ENCODE data around the gene ABI1. TPM values are rescaled to one million over a fixed set of nuclear protein-coding genes. Genes with fewer than 3 reads are reported as not detected.
A peak's percentile ranks its signal among the peaks of the same experiment; 100 is the strongest.

Gene ABI1
- total RNA-seq, 2 experiments from 2014 or later: 62.4 to 76.9 TPM

DNA sequence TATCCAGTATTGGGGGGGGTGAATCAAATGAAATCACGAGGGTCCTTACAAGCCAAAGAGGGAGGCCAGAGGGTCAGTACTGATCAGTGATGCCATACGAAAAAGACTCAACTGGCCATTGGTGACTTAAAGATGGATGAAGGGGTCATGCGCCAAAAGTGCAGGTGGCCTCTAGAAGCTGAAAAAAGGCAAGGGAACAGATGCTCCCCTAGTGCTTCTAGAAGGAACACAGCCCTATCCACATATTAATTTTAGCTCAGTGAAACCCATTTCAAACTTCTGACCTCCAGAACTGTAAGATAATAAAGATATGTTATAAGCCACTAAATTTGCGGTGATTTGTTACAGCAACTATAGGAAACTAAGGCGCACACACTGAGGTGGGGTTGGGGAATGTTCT is 62.5 kb downstream of the ABI1 start:
- H2AFZ ChIP-seq (ENCODE audit: low read length): no peak overlapping the region
- no peaks in the 10 kb centered on the region for H4K20me1 ChIP-seq (ENCODE audit: insufficient read depth, low read length)
- H3K9me2 ChIP-seq (ENCODE audit: insufficient read depth, low read length): no peaks in the 10 kb centered on the region
- intact Hi-C loops (cut with micrococcal nuclease; ENCODE audit: unreplicated experiment): loop anchor here (5.0 kb wide), 2 partner anchors 44 to 61 kb away; no protein-coding TSS in a partner anchor
- CTCF ChIA-PET (ENCODE audit: unreplicated experiment): interaction anchor here (0.6 kb wide), 1 partner anchor 25 kb away, joined by 3 read pairs; no protein-coding TSS in a partner anchor
- peaks cover 100% of the 10 kb centered on the region for H3K79me2 ChIP-seq (ENCODE audit: insufficient read depth, low read depth, low read length)
- peaks cover 33% of the 10 kb centered on the region for H3K9me3 ChIP-seq (ENCODE audit: low read length)
- peaks cover 81% of the 10 kb centered on the region for H3K4me1 ChIP-seq (ENCODE audit: insufficient read depth, low read length, poor library complexity, severe bottlenecking)
- DNase-seq (ENCODE audit: low spot score): peak; percentile 75
- peak overlapping the region; percentile 100 for H3K27ac ChIP-seq (ENCODE audit: low read depth, low read length, poor library complexity, severe bottlenecking)
- POLR2A ChIA-PET: interaction anchor here (0.6 to 3.1 kb wide), 21 partner anchors 8 to 356 kb away, joined by 3 to 24 read pairs (median 4); partner anchors contain the start of gene ABI1
- H3K4me3 ChIP-seq (ENCODE audit: low read depth, low read length, poor library complexity, severe bottlenecking): peak overlapping the region; percentile 56
- H3K36me3 ChIP-seq (ENCODE audit: insufficient read depth, low read length): peaks cover 38% of the 10 kb centered on the region
- TF ChIP-seq, protein P1, sequence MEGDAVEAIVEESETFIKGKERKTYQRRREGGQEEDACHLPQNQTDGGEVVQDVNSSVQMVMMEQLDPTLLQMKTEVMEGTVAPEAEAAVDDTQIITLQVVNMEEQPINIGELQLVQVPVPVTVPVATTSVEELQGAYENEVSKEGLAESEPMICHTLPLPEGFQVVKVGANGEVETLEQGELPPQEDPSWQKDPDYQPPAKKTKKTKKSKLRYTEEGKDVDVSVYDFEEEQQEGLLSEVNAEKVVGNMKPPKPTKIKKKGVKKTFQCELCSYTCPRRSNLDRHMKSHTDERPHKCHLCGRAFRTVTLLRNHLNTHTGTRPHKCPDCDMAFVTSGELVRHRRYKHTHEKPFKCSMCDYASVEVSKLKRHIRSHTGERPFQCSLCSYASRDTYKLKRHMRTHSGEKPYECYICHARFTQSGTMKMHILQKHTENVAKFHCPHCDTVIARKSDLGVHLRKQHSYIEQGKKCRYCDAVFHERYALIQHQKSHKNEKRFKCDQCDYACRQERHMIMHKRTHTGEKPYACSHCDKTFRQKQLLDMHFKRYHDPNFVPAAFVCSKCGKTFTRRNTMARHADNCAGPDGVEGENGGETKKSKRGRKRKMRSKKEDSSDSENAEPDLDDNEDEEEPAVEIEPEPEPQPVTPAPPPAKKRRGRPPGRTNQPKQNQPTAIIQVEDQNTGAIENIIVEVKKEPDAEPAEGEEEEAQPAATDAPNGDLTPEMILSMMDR (conservative IDR thresholded peaks at IDR 0.05; ENCODE audit: low read length): peak; percentile 45
- no peak for TF ChIP-seq EZH2phosphoT487 (IDR thresholded peaks at IDR 0.05; ENCODE audit: borderline replicate concordance, low read depth, low read length)
- H3K4me2 ChIP-seq (ENCODE audit: low read length): peak overlapping the region; percentile 87
- no TSS peak for BruUV-seq (replicated peaks)

DNA sequence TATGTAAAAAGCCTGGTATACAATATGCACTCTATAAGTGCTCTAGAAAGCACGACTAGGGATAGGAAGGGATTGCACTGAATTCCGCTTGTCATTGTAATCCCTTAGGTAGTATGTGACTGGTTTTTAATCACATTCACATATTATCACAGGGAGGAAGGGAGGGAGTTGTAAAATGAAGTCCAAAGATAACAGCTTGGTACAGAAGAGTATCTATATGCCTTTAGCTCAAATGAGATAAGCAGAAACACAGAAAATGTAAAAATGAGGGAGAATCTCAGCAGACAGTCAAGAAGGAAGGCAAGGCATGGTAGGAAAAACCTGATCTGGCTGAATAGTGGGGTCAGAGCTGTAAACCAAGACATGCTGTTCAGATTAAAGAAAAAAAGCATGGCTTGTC is 63.4 kb downstream of the ABI1 start:
- no peak for DNase-seq (ENCODE audit: low spot score)
- Histone ChIP-seq H3K4me3 (ENCODE audit: low read depth, low read length, poor library complexity, severe bottlenecking) (no peak overlapping the region), H3K79me2 (ENCODE audit: insufficient read depth, low read depth, low read length) (peaks cover 100% of the 10 kb centered on the region), H3K4me2 (ENCODE audit: low read length) (peak overlapping the region; percentile 87), H3K36me3 (ENCODE audit: insufficient read depth, low read length) (peaks cover 38% of the 10 kb centered on the region), H2AFZ (ENCODE audit: low read length) (no peak overlapping the region), H3K4me1 (ENCODE audit: insufficient read depth, low read length, poor library complexity, severe bottlenecking) (peaks cover 81% of the 10 kb centered on the region), H3K27ac (ENCODE audit: low read depth, low read length, poor library complexity, severe bottlenecking) (peak overlapping the region; percentile 100), H3K9me2 (ENCODE audit: insufficient read depth, low read length) (no peaks in the 10 kb centered on the region), H3K9me3 (ENCODE audit: low read length) (peaks cover 33% of the 10 kb centered on the region), H4K20me1 (ENCODE audit: insufficient read depth, low read length) (no peaks in the 10 kb centered on the region)
- ChIA-PET POLR2A (interaction anchor here (0.7 to 3.1 kb wide), 8 partner anchors 8 to 64 kb away, joined by 3 to 24 read pairs (median 5); no protein-coding TSS in a partner anchor), CTCF (ENCODE audit: unreplicated experiment) (no interaction called here)
- intact Hi-C loops (cut with micrococcal nuclease; ENCODE audit: unreplicated experiment): loop anchor here (5.0 kb wide), 2 partner anchors 45 to 60 kb away; no protein-coding TSS in a partner anchor
- TF ChIP-seq, protein P1 (conservative IDR thresholded peaks at IDR 0.05; ENCODE audit: low read length): no peak
- TF ChIP-seq EZH2phosphoT487 (IDR thresholded peaks at IDR 0.05; ENCODE audit: borderline replicate concordance, low read depth, low read length): no peak
- BruUV-seq (replicated peaks): no TSS peak

DNA sequence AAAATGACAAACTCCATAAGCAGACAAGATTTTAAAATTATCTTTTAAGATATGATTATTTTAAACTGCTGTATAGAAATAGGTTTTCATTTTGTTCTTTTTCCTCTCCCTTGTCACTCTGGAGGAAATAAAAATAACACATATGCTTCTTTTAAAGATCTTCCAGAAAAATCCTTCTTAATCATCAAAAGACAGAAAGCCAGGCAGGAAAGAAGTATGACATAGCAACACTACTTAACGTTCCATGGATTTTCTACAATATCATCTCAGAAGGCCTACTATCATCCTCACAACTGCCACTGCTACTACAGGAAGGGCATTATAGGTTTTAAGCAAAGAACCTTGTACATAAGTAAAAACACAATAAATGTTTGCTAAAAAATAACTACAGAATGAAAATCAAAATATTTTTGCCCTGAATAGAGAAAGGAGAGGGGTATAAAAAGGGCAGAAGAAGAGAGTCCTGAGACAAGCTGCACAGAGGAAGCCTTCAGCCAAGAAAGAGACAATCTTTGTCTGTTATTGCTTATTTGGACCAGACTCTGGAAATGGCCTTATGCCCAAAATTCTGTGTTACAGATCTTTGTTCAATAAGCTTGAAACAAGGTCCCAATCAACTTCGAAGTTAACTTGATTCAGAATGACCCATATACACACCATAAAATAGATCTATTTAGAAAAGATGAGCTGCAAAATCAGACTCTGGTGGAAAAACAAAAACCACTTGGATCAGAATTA is 67.8 kb downstream of the ABI1 start:
- Histone ChIP-seq H3K9me2 (ENCODE audit: insufficient read depth, low read length) (no peaks in the 10 kb centered on the region), H3K27ac (ENCODE audit: low read depth, low read length, poor library complexity, severe bottlenecking) (peak overlapping the region; percentile 57), H3K4me3 (ENCODE audit: low read depth, low read length, poor library complexity, severe bottlenecking) (no peak overlapping the region), H3K79me2 (ENCODE audit: insufficient read depth, low read depth, low read length) (peaks cover 97% of the 10 kb centered on the region), H3K36me3 (ENCODE audit: insufficient read depth, low read length) (peaks cover 66% of the 10 kb centered on the region), H3K4me1 (ENCODE audit: insufficient read depth, low read length, poor library complexity, severe bottlenecking) (peaks cover 61% of the 10 kb centered on the region), H4K20me1 (ENCODE audit: insufficient read depth, low read length) (no peaks in the 10 kb centered on the region), H3K9me3 (ENCODE audit: low read length) (peaks cover 42% of the 10 kb centered on the region), H3K4me2 (ENCODE audit: low read length) (peak overlapping the region; percentile 45), H2AFZ (ENCODE audit: low read length) (no peak overlapping the region)
- no TSS peak for BruUV-seq (replicated peaks)
- no peak for DNase-seq (ENCODE audit: low spot score)
- CTCF ChIA-PET (ENCODE audit: unreplicated experiment): no interaction called here
- TF ChIP-seq, protein P1 (conservative IDR thresholded peaks at IDR 0.05; ENCODE audit: low read length): no peak
- no peak for TF ChIP-seq EZH2phosphoT487 (IDR thresholded peaks at IDR 0.05; ENCODE audit: borderline replicate concordance, low read depth, low read length)
- POLR2A ChIA-PET: interaction anchor here (0.6 to 1.8 kb wide), 5 partner anchors 9 to 241 kb away, joined by 3 to 8 read pairs (median 3); no protein-coding TSS in a partner anchor
- intact Hi-C loops (cut with micrococcal nuclease; ENCODE audit: unreplicated experiment): no loop called here

Measured in OCI-LY7 (cell line).